Measurements from ENCODE around the gene PRMT6. TPM values are rescaled to one million over a fixed set of nuclear protein-coding genes. Genes with fewer than 3 reads are reported as not detected.
"Not testable (repeated sequence)": the region's sequence is repeated elsewhere in the genome, so short reads cannot be mapped to it uniquely, and the experiment has no call there.

Gene PRMT6
- total and polyA plus RNA-seq, 5 donors from 2014 or later, result 7.8 to 17.1 (median 13.7) TPM

DNA sequence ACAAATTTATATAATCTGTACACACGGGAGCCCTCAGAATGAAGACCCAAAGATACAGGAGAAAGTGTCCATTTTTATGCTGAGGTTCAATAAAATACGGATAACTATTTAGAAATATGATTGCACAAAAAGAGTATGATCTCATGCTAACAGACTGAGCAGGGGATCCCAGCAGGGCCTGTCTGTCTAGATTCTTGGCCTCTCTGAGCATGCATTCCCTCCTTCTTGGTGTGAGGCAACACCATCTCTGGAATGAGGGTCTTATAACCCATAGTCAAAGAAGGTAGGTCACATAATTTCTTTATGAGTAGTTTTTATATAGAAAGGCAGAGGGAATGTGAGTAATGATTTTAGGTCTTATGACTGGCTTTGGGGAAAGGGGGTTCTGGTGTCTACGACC lies 5.4 kb downstream of the PRMT6 start:
- Histone ChIP-seq H3K27ac (ENCODE audit: insufficient read depth, low read length, poor library complexity, severe bottlenecking) (no peak overlapping the region), H3K9me3 (ENCODE audit: control insufficient read depth in 2 of 2, low read length in 2 of 2) (no peaks in the 10 kb centered on the region), H3K4me1 (ENCODE audit: control insufficient read depth, insufficient read depth, low read length, poor library complexity, severe bottlenecking) (peaks cover 13% of the 10 kb centered on the region), H3K36me3 (ENCODE audit: control insufficient read depth, insufficient read depth, low read length) (peaks cover 9% of the 10 kb centered on the region), H3K4me3 (ENCODE audit: low read depth, low read length) (no peak overlapping the region), H3K27me3 (ENCODE audit: control insufficient read depth, insufficient read depth, low read length) (no peaks in the 10 kb centered on the region)
- H3K4me1 Mint-ChIP-seq, result peaks cover 15 to 26% (median 22%) of the 10 kb centered on the region in 4 donors
- H3K36me3 Mint-ChIP-seq, result peaks cover 10% of the 10 kb centered on the region
- no peak overlapping the region for H3K27ac Mint-ChIP-seq
- no peak for ATAC-seq (ENCODE audit: low read depth in 2 of 2)
- H3K9me3 Mint-ChIP-seq, result no peaks in the 10 kb centered on the region
- DNase-seq, result no peak
- no peaks in the 10 kb centered on the region for H3K27me3 Mint-ChIP-seq
- no peak overlapping the region for H3K4me3 Mint-ChIP-seq

DNA sequence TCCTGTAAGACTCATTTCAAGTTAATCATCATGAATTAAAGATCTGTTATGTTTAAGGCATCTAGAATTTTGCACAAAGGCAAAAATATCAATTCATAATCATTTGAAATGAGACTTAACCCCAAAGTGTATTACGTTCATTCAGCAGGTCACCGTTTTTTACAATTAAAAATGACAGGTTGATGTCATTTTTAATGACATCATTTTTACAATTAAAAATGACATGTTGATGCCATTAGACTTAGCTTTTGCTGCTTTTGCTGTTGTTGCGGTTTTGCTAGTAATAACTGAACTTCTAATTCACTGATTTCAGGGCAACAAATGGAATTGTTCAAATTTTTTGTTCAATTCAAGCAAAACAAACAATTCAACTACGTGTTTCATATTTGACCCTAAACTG lies 17.0 kb downstream of the PRMT6 start:
- H3K36me3 Mint-ChIP-seq, result no peaks in the 10 kb centered on the region
- H3K9me3 ChIP-seq (ENCODE audit: control insufficient read depth in 2 of 2, low read length in 2 of 2), result no peaks in the 10 kb centered on the region
- H3K9me3 Mint-ChIP-seq, result no peaks in the 10 kb centered on the region
- no peak overlapping the region for H3K27ac ChIP-seq (ENCODE audit: insufficient read depth, low read length, poor library complexity, severe bottlenecking)
- no peak for DNase-seq
- H3K36me3 ChIP-seq (ENCODE audit: control insufficient read depth, insufficient read depth, low read length), result no peaks in the 10 kb centered on the region
- H3K27ac Mint-ChIP-seq, result no peak overlapping the region
- peaks cover 0 to 5% (median 0%) of the 10 kb centered on the region in 4 donors for H3K4me1 Mint-ChIP-seq
- peaks cover 4% of the 10 kb centered on the region for H3K27me3 Mint-ChIP-seq
- ATAC-seq (ENCODE audit: low read depth in 2 of 2), result no peak
- no peaks in the 10 kb centered on the region for H3K4me1 ChIP-seq (ENCODE audit: control insufficient read depth, insufficient read depth, low read length, poor library complexity, severe bottlenecking)
- no peak overlapping the region for H3K4me3 ChIP-seq (ENCODE audit: low read depth, low read length)
- peaks cover 1% of the 10 kb centered on the region for H3K27me3 ChIP-seq (ENCODE audit: control insufficient read depth, insufficient read depth, low read length)
- no peak overlapping the region for H3K4me3 Mint-ChIP-seq

DNA sequence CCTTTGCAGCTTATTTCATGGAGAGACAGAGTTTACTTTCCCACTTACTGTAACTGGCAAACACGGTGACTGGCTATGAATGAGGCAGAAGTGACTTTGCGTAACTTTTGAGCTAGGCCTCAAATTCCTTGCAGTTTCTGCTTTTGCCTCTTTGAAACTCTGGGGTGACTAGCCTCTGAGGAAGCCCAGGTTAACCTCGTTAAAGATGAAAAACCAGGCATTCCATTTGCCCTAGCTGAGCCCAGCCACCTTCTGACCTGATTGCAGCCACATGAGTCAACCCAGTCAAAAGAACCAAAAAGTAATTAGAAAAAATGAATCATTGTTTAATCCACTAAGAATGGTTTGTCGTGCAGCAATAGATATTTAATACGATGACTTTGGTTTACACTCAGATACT lies 20.4 kb downstream of the PRMT6 start:
- no peak overlapping the region for H3K4me3 ChIP-seq (ENCODE audit: low read depth, low read length)
- Mint-ChIP-seq H3K27ac (no peak overlapping the region), H3K4me1 (no peaks in the 10 kb centered on the region), H3K36me3 (no peaks in the 10 kb centered on the region), H3K4me3 (no peak overlapping the region), H3K9me3 (no peaks in the 10 kb centered on the region), H3K27me3 (peaks cover 4% of the 10 kb centered on the region)
- DNase-seq (no peak), ATAC-seq (ENCODE audit: low read depth in 2 of 2) (no peak)
- no peaks in the 10 kb centered on the region for H3K27me3 ChIP-seq (ENCODE audit: control insufficient read depth, insufficient read depth, low read length)
- H3K9me3 ChIP-seq (ENCODE audit: control insufficient read depth in 2 of 2, low read length in 2 of 2), result no peaks in the 10 kb centered on the region
- no peaks in the 10 kb centered on the region for H3K4me1 ChIP-seq (ENCODE audit: control insufficient read depth, insufficient read depth, low read length, poor library complexity, severe bottlenecking)
- no peak overlapping the region for H3K27ac ChIP-seq (ENCODE audit: insufficient read depth, low read length, poor library complexity, severe bottlenecking)
- no peaks in the 10 kb centered on the region for H3K36me3 ChIP-seq (ENCODE audit: control insufficient read depth, insufficient read depth, low read length)

DNA sequence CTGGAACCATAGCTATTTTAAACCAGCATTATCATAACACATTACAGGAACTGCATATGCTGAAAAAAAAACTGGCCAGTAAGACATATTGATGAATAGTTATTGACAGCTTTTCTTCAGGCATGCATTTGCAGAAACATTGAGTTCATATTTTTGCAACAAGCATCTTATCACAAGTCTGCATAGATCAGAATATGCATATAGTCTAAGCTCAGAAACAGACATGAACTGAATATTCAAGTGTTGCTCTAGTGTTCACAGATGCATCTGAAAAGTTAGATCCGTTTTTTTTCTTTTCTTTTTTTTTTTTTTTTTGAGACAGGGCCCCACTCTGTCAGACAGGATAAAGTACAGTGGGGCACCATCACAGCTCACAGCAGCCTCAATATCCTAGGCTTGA lies 22.8 kb downstream of the PRMT6 start:
- no peak overlapping the region for H3K4me3 ChIP-seq (ENCODE audit: low read depth, low read length)
- H3K36me3 ChIP-seq (ENCODE audit: control insufficient read depth, insufficient read depth, low read length), result no peaks in the 10 kb centered on the region
- no peak for ATAC-seq (ENCODE audit: low read depth in 2 of 2)
- Mint-ChIP-seq H3K9me3 (peaks cover 0 to 6% (median 2%) of the 10 kb centered on the region in 7 donors), H3K27me3 (peaks cover 8% of the 10 kb centered on the region), H3K4me3 (no peak overlapping the region), H3K4me1 (no peaks in the 10 kb centered on the region), H3K27ac (no peak overlapping the region), H3K36me3 (no peaks in the 10 kb centered on the region)
- H3K27ac ChIP-seq (ENCODE audit: insufficient read depth, low read length, poor library complexity, severe bottlenecking), result no peak overlapping the region
- no peaks in the 10 kb centered on the region for H3K27me3 ChIP-seq (ENCODE audit: control insufficient read depth, insufficient read depth, low read length)
- H3K9me3 ChIP-seq (ENCODE audit: control insufficient read depth in 2 of 2, low read length in 2 of 2), result no peaks in the 10 kb centered on the region
- no peaks in the 10 kb centered on the region for H3K4me1 ChIP-seq (ENCODE audit: control insufficient read depth, insufficient read depth, low read length, poor library complexity, severe bottlenecking)
- DNase-seq, result no peak

DNA sequence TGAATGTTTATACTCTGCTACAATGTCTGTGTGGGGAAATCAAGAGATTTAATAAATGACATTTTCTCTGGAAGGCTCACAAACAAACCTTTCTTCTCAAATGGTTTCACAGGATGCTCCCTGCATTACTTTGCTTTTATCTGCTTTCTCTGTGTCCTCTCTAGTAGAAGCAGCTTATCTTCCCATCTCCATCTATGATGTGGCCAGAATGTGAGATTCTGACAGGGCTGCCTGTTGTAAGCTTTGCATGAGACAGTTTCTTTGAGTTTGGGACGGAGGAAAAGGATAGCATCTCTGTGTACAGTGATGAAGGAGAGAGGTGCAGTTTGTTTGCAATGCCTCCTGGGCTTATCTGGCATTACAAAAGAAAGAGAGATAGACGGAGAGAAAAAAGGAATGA lies 24.6 kb downstream of the PRMT6 start:
- Mint-ChIP-seq H3K36me3 (no peaks in the 10 kb centered on the region), H3K4me3 (no peak overlapping the region)

DNA sequence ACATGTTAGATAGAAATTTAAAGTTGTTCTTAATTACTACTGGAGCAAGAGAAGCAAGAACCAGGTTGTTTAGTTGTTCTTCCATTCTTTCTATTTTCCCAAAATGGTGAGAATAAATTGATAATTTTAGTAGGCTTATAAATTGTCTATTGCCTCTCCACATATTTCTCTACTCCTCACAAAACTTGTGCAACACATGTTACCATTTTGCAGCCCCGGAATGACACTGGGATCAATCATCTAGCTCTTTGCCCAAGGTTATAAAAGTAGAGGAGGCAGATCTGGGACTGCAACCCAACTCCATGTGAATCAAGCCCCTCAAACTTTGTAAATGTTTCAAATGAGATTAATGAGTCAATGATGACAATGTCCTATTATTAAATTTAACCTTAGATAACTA lies 34.9 kb downstream of the PRMT6 start:
- Histone ChIP-seq H3K27ac (ENCODE audit: insufficient read depth, low read length, poor library complexity, severe bottlenecking) (no peak overlapping the region), H3K4me1 (ENCODE audit: control insufficient read depth, insufficient read depth, low read length, poor library complexity, severe bottlenecking) (no peaks in the 10 kb centered on the region), H3K27me3 (ENCODE audit: control insufficient read depth, insufficient read depth, low read length) (no peaks in the 10 kb centered on the region), H3K36me3 (ENCODE audit: control insufficient read depth, insufficient read depth, low read length) (no peaks in the 10 kb centered on the region), H3K4me3 (ENCODE audit: low read depth, low read length) (no peak overlapping the region), H3K9me3 (ENCODE audit: control insufficient read depth in 2 of 2, low read length in 2 of 2) (no peaks in the 10 kb centered on the region)
- DNase-seq, result no peak
- no peaks in the 10 kb centered on the region for H3K4me1 Mint-ChIP-seq
- H3K4me3 Mint-ChIP-seq, result no peak overlapping the region
- no peak for ATAC-seq (ENCODE audit: low read depth in 2 of 2)
- no peaks in the 10 kb centered on the region for H3K27me3 Mint-ChIP-seq
- H3K9me3 Mint-ChIP-seq, result peaks cover 0 to 8% (median 4%) of the 10 kb centered on the region in 7 donors
- H3K36me3 Mint-ChIP-seq, result no peaks in the 10 kb centered on the region
- H3K27ac Mint-ChIP-seq, result no peak overlapping the region

More for the DNA sequence above, 24.6 kb downstream of the PRMT6 start:
- Histone ChIP-seq H3K4me3 (ENCODE audit: low read depth, low read length) (no peak overlapping the region), H3K36me3 (ENCODE audit: control insufficient read depth, insufficient read depth, low read length) (no peaks in the 10 kb centered on the region), H3K9me3 (ENCODE audit: control insufficient read depth in 2 of 2, low read length in 2 of 2) (peaks cover 0 to 7% of the 10 kb centered on the region in 2 experiments), H3K4me1 (ENCODE audit: control insufficient read depth, insufficient read depth, low read length, poor library complexity, severe bottlenecking) (no peaks in the 10 kb centered on the region), H3K27ac (ENCODE audit: insufficient read depth, low read length, poor library complexity, severe bottlenecking) (no peak overlapping the region), H3K27me3 (ENCODE audit: control insufficient read depth, insufficient read depth, low read length) (no peaks in the 10 kb centered on the region)
- Mint-ChIP-seq H3K9me3 (peaks cover 0 to 16% (median 8%) of the 10 kb centered on the region in 7 donors), H3K4me1 (no peaks in the 10 kb centered on the region), H3K27ac (no peak overlapping the region), H3K27me3 (peaks cover 4% of the 10 kb centered on the region)
- ATAC-seq (ENCODE audit: low read depth in 2 of 2) (no peak), DNase-seq (no peak)

DNA sequence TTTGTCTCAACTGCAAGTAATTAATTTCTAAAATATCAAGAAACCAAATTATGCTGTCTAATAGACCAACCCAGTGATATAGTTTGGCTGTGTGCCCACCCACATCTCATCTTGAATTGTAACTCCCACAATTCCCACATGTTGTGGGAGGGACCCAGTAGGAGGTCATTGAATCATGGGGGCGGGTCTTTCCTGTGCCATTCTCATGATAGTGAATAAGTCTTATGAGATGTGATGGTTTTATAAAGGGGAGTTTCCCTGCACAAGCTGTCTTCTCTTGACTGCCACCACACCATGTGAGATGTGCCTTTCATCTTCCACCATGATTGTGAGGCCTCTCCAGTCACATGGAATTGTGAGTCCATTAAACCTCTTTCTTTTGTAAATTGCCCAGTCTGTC lies 36.9 kb downstream of the PRMT6 start:
- not testable (repeated sequence) for H3K27ac ChIP-seq (ENCODE audit: insufficient read depth, low read length, poor library complexity, severe bottlenecking); H3K4me3 ChIP-seq (ENCODE audit: low read depth, low read length); DNase-seq; H3K27me3 Mint-ChIP-seq; H3K4me1 Mint-ChIP-seq; ATAC-seq (ENCODE audit: low read depth in 2 of 2); H3K27me3 ChIP-seq (ENCODE audit: control insufficient read depth, insufficient read depth, low read length); H3K36me3 Mint-ChIP-seq; H3K36me3 ChIP-seq (ENCODE audit: control insufficient read depth, insufficient read depth, low read length); H3K4me1 ChIP-seq (ENCODE audit: control insufficient read depth, insufficient read depth, low read length, poor library complexity, severe bottlenecking); H3K9me3 Mint-ChIP-seq; H3K4me3 Mint-ChIP-seq; H3K27ac Mint-ChIP-seq; H3K9me3 ChIP-seq (ENCODE audit: control insufficient read depth in 2 of 2, low read length in 2 of 2)

DNA sequence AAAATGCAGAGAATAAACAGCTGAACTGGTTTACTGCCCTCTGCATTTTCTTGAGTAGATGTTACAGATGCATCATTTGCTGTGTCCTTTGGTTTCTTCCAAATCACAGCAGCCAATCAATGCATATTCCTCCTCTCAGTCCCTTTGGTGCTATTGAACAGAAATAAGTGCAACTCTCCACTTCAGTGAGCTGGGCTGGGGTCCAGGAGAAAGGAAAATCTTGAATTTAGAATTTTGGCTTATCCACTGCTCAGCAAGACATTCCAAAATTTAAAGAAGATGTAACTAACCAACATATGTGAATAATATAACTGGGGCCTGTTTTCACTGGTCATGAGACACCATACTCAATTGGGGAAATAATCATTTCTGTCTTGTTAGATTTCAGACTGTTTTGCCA lies 39.2 kb downstream of the PRMT6 start:
- Mint-ChIP-seq H3K27me3 (no peaks in the 10 kb centered on the region), H3K36me3 (no peaks in the 10 kb centered on the region), H3K27ac (no peak overlapping the region), H3K4me3 (no peak overlapping the region), H3K4me1 (no peaks in the 10 kb centered on the region), H3K9me3 (peaks cover 0 to 4% (median 0%) of the 10 kb centered on the region in 7 donors)
- no peak overlapping the region for H3K4me3 ChIP-seq (ENCODE audit: low read depth, low read length)
- DNase-seq (no peak), ATAC-seq (ENCODE audit: low read depth in 2 of 2) (no peak)
- H3K27me3 ChIP-seq (ENCODE audit: control insufficient read depth, insufficient read depth, low read length), result no peaks in the 10 kb centered on the region
- H3K4me1 ChIP-seq (ENCODE audit: control insufficient read depth, insufficient read depth, low read length, poor library complexity, severe bottlenecking), result no peaks in the 10 kb centered on the region
- H3K9me3 ChIP-seq (ENCODE audit: control insufficient read depth in 2 of 2, low read length in 2 of 2), result no peaks in the 10 kb centered on the region
- no peaks in the 10 kb centered on the region for H3K36me3 ChIP-seq (ENCODE audit: control insufficient read depth, insufficient read depth, low read length)
- H3K27ac ChIP-seq (ENCODE audit: insufficient read depth, low read length, poor library complexity, severe bottlenecking), result no peak overlapping the region

All from CD4-positive, CD25-positive, alpha-beta regulatory T cell (primary cell).